HTERT RPE-1 (cell line): ENCODE results near the gene C16orf74.

Source experiments
- in situ Hi-C: fragments of 300-500 bp; cut with MboI; formaldehyde crosslinking; loops from 4 replicates; pipeline ENCODE4 v1.14.3; 2020; ENCODE audit warnings: low sequenced_read_pairs

C16orf74 gene

GRCh38 chr16:85677383-85677967 is 73.4 kb downstream of the C16orf74 start:
- in situ Hi-C loops, result no loop called here

- in situ Hi-C loops, result no loop called here
These were observed 74.4 kb downstream of the C16orf74 start for GRCh38 chr16:85676466-85676865.

- in situ Hi-C loops, result no loop called here
These were observed 75.5 kb downstream of the C16orf74 start for GRCh38 chr16:85675251-85675874.

DNA sequence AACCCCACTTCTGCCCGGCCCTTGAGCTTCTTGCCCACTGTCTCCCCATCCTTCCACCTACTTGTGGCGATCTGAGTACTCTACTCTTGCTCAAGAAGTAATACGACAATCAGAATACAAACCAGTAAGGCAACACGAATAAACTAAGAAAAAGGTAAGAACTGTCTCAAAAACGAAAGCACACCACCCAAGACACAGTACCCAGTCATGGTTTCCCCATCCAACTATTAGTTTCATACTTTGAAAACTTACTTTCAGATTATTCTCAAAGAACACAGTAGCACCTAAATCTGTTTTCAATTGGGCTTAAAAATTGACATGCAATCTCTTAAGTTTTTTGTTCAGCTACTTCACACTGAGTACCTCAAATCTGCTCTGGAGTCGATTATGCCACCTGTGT is 76.1 kb downstream of the C16orf74 start:
- in situ Hi-C loops, result no loop called here

DNA sequence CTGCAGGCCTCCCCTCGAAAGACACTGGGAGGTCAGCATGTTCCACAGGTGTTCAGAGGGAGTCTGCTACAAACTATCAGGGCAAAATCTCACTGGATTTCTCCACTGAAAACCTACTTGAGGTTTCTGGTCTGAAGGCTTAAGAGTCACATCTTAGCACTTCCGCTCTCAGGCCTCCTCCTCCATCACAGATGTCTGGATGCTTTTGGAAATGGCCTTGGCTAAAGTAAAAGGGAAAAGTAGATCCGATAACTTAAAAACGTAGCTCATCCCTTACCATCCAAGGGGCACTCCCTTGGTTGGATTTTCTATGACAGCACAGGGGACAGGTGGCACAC is 76.5 kb downstream of the C16orf74 start:
- in situ Hi-C loops, result no loop called here

DNA sequence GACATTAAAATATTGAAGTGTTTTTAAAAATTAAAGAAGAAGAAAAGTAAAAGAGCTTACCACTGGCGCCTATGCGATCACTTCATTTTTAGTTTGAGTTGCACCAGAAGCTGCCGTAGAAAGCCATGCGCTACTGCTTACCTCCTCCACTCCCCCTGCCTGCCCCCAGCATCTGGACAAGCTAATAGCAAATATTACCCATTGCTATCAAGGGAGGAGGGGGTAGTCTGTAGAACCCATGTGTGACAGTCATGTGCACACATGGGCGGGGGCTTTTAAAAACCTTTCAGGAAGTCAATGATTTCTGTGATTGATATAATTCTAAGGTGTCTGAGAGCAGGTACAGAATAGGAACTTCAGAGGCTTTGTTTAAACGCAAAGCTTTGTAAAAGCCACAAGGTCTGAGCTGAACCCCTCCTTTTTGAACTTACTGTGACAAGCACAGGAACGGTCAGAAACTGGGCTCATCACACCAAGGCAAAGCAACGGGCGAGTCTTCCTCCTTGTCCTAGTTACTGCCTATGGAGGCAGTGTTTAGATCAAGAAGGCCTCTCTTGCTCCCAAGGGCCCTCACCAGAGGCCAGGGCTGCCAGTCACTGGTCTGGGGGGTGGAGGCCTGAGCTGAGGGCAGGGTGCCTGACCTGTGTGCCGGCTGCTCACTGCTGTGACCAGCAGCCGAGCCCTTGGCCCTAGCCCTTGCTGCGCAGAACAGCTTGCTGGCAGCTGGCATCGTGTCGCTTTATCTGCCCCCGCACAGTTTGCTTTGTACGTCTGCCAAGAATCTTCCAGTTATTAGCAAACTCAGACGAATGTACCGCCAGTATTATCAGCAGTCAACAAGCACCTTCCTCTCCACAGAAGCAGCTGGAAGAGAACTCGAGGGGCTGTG is 77.1 kb downstream of the C16orf74 start:
- in situ Hi-C loops, result no loop called here

DNA sequence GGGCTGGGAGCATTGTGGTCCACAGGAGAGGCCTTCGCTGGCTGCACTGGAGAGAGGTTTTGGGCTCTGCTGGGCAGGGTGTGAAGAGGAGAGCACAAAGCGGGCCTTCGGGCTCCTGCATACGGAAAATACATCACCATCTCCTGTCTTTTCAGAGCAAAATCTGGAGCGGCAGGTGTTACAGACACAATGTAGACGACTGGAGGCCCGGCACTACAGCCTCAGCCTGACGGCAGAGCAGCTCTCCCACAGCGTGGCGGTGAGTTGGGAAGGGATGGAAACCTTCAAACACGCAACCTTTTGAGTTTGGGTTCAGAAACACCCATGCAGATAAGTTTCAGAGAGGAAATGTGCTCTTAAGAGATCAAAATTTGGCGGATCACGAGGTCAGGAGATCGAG is 80.1 kb downstream of the C16orf74 start:
- in situ Hi-C loops, result no loop called here

GRCh38 chr16:85668676-85669424 is 82.0 kb downstream of the C16orf74 start:
- in situ Hi-C loops, result no loop called here

GRCh38 chr16:85667841-85668413 is 83.0 kb downstream of the C16orf74 start:
- in situ Hi-C loops, result no loop called here

DNA sequence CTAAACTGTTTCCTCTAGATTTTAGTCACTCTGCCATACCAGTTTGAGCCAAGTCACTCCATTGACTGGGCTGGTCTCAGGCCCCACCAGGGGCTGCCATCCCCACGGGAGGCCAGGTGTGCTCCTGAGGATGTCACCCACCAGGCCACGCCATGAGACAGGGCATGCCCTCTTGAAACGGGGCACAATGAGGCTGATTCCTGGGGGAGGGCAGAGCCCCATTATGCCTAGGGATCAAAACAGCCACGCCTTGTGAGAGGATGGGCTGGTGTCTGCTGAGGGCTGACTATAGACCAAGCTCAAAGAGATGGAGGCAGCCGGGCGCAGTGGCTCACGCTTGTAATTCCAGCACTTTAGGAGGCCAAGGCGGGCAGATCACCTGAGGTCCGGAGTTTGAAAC is 83.6 kb downstream of the C16orf74 start:
- in situ Hi-C loops, result no loop called here

- in situ Hi-C loops, result no loop called here
These were observed 85.0 kb downstream of the C16orf74 start for GRCh38 chr16:85665929-85666328.

- in situ Hi-C loops, result no loop called here
These were observed 85.5 kb downstream of the C16orf74 start for GRCh38 chr16:85665373-85665740.

DNA sequence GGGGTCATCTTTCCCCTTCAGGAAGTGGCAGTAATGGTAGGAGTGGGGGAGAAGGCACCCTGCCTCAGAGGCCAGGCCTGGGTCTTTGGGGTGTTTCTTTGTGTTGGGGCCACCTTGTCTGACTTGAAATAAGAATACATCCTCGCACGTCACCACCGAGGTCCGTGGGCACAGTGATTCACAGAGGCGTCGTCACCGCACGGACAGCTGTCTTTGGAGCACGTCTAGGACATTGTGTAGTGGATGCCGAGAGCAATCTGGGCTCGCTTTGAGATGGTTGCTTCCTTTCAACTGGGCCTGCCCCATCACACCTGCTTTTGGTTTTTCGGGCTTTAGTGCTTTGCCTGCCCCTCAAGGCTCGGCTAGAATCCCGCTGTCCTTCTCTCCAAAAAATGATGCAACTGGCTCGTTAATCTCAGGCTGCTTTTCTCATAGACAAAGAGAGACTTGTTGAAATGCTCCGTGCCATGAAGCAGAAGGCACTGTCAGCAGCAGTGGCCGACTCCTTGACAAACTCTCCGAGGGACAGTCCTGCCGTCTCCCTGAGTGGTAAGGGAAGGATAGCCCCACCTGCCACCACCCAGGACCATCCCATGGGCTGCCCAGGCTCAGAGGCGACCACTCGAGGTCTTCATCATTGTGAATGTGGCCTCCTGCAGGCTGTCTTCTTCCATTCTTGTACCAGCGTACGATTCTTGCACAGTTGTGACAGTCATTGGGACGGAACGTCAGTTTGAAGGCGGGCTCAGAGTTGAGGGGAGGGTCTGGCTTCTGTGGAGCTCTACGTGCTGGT is 86.1 kb downstream of the C16orf74 start:
- in situ Hi-C loops, result no loop called here

DNA sequence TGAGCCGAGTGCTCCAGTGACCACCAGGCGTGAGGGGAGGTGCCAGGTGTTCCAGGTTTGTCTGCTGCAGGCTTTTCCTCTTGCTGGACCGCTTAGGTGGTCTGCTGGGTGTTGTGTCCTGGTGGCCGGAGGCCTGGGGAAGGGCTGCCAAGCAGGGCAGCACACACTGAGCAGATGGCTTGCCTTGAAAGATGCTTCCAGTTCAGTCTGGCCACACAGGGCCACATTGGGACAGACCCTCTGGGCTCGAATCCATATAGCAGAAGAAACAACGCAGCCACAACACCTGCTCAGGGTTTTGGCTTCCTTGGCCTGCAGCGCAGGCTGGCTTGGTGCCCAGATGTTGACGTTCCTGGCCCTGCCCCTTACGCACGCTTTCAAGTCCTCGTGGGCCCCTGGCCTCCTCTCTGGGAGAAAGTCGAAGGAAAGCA is 87.0 kb downstream of the C16orf74 start:
- in situ Hi-C loops, result no loop called here

DNA sequence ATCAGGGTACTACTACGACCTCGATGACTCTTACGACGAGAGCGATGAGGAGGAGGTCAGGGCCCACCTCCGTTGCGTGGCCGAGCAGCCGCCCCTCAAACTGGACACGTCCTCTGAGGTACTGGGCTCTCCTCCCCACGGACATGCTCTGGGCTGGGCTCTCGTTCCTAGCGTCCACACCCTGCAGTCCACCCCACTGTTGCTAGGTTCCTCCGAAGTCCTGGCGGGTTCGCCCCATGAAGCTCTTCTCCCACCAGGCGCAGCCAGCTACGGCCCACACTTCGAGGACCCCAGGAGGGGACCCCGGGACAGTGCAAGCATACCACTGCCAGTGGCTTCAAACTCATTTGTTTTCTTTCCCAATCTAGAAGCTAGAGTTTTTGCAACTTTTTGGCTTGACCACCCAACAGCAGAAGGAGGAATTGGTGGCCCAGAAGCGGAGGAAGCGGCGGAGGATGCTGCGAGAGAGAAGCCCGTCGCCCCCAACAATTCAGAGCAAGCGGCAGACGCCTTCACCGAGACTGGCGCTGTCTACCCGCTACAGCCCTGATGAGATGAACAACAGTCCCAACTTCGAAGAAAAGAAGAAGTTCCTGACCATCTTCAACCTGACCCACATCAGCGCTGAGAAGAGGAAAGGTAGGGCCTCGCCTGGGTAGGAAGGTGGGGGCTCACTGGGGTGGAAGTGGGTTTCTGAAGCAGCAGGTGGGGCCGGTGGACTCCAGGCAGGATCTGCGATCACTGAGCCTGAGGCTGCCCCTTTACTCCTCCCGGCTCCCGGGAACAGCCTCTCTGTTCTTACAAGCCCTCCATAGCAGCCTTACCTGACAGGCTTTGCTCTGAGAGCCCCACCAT is 87.7 kb downstream of the C16orf74 start:
- in situ Hi-C loops, result no loop called here

DNA sequence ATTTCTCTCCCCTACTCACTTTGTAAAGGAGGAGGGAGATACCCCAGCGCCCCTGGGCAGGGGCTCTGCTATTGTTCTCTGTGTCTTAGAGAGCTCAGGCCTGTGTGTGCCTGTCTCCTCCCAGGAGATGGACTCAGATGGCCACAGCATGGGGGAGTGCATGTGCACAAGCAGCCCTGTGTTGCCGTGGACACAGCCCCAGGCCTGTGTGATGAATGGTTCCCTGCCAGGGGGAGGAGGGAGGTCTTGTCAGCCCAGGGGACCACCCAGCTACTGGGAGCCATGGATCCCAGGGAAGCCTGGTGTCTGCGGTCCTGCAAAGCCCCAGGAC is 88.4 kb downstream of the C16orf74 start:
- in situ Hi-C loops, result no loop called here

- in situ Hi-C loops, result no loop called here
These were observed 89.0 kb downstream of the C16orf74 start for GRCh38 chr16:85661740-85662481.

- in situ Hi-C loops, result no loop called here
These were observed 89.8 kb downstream of the C16orf74 start for GRCh38 chr16:85660843-85661739.
